UCSD-AML1 (cell line): ENCODE results near the gene PARN.
A peak's percentile ranks its signal among the peaks of the same experiment; 100 is the strongest.
"Not testable (repeated sequence)": the region's sequence is repeated elsewhere in the genome, so short reads cannot be mapped to it uniquely, and the experiment has no call there.

Source experiments
- DNase-seq: peaks from one replicate; lab custom pipeline; 2025; ENCODE audit not compliant: unreplicated experiment; lab: John Stamatoyannopoulos, UW

Gene PARN

DNA sequence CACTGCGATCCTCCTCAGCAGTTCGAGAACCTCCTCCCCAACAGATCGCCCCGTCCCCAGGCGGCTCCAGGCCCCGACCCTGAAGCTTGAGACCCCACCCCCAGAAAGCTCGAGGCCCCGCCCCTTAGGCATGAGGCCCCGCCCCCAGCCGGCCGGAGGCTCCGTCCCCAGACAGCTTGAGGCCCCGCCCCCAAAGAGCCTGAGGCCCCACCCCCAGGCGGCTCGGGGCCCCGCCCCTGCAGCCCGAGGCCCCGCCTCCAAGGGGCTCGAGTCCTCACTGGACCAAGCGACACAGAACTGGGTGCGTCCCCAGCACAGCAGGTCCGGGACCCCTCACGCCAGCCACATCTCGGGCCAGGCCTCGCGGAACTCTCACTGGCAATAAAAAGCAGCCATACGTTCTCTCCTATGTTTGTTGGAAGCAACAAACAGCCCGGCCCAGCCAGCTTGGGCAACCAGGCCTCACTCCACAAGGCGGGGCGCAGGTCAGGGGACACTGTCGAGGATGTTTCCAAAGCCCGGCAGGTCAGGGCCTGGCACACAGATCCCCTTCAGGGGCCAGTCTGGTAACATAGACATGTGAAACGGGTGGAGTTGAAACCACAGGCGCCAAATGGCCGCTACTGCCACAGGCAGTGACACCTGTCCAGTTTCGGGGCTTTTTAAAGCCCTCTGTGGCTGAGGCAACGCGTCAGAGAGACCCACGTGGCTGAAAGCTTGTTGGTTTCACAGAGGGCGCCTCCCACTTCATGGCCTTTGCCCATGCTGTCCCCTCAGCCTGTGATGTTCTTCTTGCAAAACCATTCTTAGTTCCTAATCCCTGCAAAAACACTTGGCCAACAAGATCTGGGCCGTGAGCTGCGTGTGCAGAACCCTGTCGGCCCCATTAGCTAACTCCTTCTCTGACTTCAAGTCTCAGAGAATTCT, 224.2 kb downstream of the PARN start:
- no peak for DNase-seq

DNA sequence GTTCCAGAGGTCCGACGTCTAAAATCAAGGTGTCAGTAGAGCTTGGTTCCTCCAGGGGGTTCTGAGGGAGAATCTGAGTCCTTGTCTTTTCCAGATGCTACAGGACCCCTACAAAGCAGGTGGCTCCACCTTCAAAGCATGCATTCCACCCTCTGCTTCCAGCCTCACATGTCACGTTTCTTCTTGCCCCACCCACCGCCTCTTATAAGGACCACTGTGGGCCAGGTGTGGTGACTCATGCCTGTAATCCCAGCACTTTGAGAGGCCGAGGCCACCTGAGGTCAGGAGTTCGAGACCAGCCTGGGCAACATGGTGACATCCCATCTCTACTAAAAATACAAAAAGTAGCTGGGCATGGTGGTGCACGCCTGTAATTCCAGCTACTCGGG, 227.1 kb downstream of the PARN start:
- DNase-seq = not testable (repeated sequence)

GRCh38 chr16:14402114-14403000, 227.7 kb downstream of the PARN start:
- not testable (repeated sequence) for DNase-seq

GRCh38 chr16:14401711-14402061, 228.4 kb downstream of the PARN start:
- DNase-seq = not testable (repeated sequence)

DNA sequence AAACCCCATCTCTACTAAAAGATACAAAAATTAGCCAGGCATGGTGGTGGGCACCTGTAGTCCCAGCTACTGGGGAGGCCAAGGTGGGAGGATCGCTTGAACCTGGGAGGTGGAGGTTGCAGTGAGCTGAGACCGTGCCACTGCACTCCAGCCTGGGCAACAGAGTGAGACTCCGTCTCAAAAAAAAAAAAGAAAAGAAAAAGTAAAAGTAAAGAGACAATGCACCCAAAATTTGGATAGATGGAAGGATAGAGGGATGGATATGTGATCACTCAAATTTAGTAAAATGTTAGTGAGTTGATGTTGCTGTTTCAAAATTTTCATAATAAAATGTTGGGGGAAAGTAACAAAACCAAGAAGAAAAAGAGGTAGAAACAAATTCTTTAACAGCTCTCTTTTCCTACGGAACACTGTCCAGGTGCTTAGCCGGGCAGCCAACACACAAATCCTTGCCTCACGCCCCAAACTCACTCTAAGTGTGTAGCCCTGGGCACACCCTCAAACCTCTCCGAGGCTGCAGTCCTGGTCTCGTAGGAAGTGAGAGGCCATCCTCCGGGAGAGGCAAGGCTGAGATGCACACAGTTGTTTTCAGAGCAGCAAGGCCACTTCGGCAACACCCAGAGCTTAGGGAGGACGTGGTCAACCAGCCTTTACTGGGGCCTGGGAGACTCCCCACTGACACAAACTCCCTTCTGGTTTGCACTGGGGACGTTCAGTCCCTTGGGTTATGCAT, 228.9 kb downstream of the PARN start:
- DNase-seq = not testable (repeated sequence)

- no peak for DNase-seq
Measured at GRCh38 chr16:14400285-14400977, 229.6 kb downstream of the PARN start.

GRCh38 chr16:14399378-14400284, 230.4 kb downstream of the PARN start:
- peak; percentile 22 for DNase-seq

DNA sequence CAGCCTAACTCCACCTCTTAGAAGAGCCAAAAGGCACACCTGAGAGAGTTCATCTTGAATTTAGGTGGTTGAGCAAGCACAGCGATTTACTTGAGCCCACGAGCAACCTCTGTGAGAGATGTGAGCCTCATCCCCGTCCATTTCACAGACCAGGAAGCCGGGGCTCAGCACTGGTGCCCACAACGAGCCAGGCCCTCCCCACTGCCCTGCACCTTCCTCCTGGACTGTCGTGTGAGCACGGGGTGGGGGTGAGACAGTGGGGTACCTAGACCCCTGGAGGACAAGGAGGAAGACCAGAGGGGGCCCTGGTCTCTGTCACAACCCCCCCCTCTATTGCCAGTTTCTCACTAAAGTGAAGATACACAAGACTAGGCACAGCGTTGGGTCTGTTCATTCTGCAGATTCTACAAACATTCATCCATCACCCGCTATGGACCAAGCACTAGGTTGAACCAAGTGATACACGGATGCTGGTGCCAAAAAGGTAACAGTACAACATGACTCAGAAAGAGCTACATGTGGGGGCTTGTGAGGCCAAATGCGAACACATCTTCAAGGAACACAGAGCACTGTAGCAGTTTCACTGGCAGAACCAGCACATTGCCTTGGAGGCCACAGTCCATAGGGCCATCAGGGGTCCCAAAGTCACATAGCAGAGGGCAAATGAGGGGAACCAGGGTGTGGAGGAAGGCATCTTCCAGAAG, 231.9 kb downstream of the PARN start:
- no peak for DNase-seq

GRCh38 chr16:14395710-14396304, 234.3 kb downstream of the PARN start:
- not testable (repeated sequence) for DNase-seq

- no peak for DNase-seq
Measured at GRCh38 chr16:14394834-14395233, 235.2 kb downstream of the PARN start.

DNA sequence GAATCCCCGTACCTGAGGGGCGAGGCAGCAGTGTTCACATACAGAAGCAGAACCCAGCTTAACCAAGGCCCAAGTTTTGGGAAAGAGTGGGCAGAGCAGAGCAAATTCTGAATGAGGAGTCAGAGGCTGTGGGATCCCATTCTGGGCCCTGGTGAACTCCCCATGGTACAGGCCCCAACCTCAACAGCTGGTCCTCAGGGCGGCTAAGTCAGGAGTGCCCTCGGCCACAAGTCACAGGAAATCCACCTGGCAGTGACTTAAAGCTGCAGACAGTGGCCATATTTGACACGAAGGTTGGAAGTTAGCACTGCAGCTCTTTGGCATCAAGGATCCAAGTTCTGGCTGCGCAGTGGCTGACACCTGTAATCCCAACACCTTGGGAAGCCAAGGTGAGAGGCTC, 237.1 kb downstream of the PARN start:
- no peak for DNase-seq

DNA sequence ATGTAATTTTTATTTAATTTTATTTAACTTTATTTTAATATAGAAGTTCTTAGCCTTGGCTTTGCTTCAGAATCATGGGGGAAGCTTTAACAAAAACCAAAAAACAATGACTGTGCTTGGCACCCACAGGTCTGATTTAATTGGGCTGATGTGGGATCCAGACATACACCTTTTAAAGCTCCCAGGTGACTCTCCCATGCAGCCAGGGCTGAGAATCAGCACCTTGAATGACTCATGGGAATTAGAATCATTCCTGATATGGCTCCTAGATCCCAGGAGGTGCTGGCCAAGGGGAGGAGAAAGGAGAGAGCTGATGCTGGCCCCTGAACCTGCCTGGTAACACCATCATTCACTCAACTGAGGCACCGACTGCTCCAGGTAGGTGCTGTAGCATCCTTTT, 240.7 kb downstream of the PARN start:
- DNase-seq = no peak

DNA sequence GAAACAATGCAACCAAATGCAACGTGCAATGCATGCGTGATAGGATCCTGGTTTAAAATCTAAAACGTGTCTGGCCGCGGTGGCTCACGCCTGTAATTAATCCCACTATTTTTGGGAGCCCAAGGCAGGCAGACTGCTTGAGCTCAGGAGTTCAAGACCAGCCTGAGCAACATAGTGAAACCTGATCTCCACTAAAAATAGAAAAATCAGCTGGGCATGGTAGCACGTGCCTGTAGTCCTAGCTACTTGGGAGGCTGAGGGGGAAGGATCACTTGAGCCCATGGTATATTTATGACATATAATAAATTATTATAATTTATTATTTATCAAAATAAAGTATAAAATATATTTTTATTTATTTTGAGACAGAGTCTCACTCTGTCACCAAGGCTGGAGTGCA, 241.8 kb downstream of the PARN start:
- DNase-seq = no peak

DNA sequence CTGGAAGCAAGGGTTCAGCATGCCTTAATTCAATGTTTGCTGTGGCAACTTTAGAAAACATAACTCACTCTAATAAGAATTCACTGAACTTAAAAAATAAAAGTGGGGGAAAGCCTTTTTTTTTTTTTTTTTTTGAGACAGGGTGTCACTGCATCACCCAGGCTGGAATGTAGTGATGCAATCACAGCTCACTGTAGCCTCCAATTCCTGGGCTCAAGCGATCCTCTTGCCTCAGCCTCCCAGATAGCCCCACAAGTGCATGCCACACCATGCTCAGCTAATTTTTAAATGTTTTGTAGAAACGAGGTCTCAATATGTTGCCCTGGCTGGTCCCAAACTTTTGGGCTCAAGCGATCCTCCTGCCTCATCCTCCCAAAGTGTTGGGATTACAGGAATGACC, 243.9 kb downstream of the PARN start:
- DNase-seq = no peak
